ENCODE measurements around the gene PIP5K1A.

PIP5K1A gene

GRCh38 chr1:151242442-151242841 lies 44.1 kb downstream of the PIP5K1A start (continued):
- TF ChIP-seq PATZ1 (CRISPR knock-in tag; IDR thresholded peaks at IDR 0.05; ENCODE audit: borderline replicate concordance) (no peak), CSRNP3 (CRISPR knock-in tag; IDR thresholded peaks at IDR 0.05) (no peak), GLIS3 (CRISPR knock-in tag; IDR thresholded peaks at IDR 0.05) (no peak), ISL1 (CRISPR knock-in tag; IDR thresholded peaks at IDR 0.05) (no peak), SNAI2 (CRISPR knock-in tag; IDR thresholded peaks at IDR 0.05) (no peak), CSDC2 (CRISPR knock-in tag; IDR thresholded peaks at IDR 0.05) (no peak)

GRCh38 chr1:151243683-151244216 lies 45.4 kb downstream of the PIP5K1A start:
- TF ChIP-seq ESRRG (CRISPR knock-in tag; IDR thresholded peaks at IDR 0.05) (no peak), TSHZ2 (CRISPR knock-in tag; IDR thresholded peaks at IDR 0.05) (no peak), ZNF565 (CRISPR knock-in tag; conservative IDR thresholded peaks at IDR 0.05; ENCODE audit: low read depth) (no peak), CSRNP3 (CRISPR knock-in tag; IDR thresholded peaks at IDR 0.05) (no peak), OSR1 (CRISPR knock-in tag; IDR thresholded peaks at IDR 0.05) (no peak), GLIS3 (CRISPR knock-in tag; IDR thresholded peaks at IDR 0.05) (no peak), ARNTL (CRISPR knock-in tag; IDR thresholded peaks at IDR 0.05; ENCODE audit: borderline replicate concordance, low read depth) (no peak), CREB5 (CRISPR knock-in tag; IDR thresholded peaks at IDR 0.05; ENCODE audit: low read depth) (no peak), ZFP30 (CRISPR knock-in tag; IDR thresholded peaks at IDR 0.05) (no peak)
- no peak for ATAC-seq

- no peak for ATAC-seq
- no peak for TF ChIP-seq PPARA (CRISPR knock-in tag; IDR thresholded peaks at IDR 0.05; ENCODE audit: borderline replicate concordance)
- TF ChIP-seq ZFP30 (CRISPR knock-in tag; IDR thresholded peaks at IDR 0.05), result no peak
- TF ChIP-seq ARNTL (CRISPR knock-in tag; IDR thresholded peaks at IDR 0.05; ENCODE audit: borderline replicate concordance, low read depth), result no peak
- no peak for TF ChIP-seq GLIS3 (CRISPR knock-in tag; IDR thresholded peaks at IDR 0.05)
- TF ChIP-seq ZNF8 (CRISPR knock-in tag; IDR thresholded peaks at IDR 0.05), result no peak
- no peak for TF ChIP-seq TSHZ2 (CRISPR knock-in tag; IDR thresholded peaks at IDR 0.05)
- TF ChIP-seq CSDC2 (CRISPR knock-in tag; IDR thresholded peaks at IDR 0.05), result no peak
Measured at GRCh38 chr1:151246786-151247185, 48.4 kb downstream of the PIP5K1A start.
